ENCODE results near the gene NR1H3. TPM values are rescaled to one million over a fixed set of nuclear protein-coding genes. Genes with fewer than 3 reads are reported as not detected.

Gene NR1H3
- polyA plus RNA-seq, 3 donors = 4.4 to 20.3 (median 9.3) TPM

- no peak for DNase-seq
- no peak overlapping the region for H2AFZ ChIP-seq (ENCODE audit: insufficient read depth, low read depth, low read length, poor library complexity, severe bottlenecking)
- no peaks in the 10 kb centered on the region for H3K27me3 Mint-ChIP-seq (ENCODE audit: low read depth in 3 of 3)
- no peaks in the 10 kb centered on the region for H3K27me3 ChIP-seq (ENCODE audit: control insufficient read depth in 2 of 2, insufficient read depth in 2 of 2, low read length in 2 of 2)
- H3K36me3 ChIP-seq (replicated peaks in 1 of 2; ENCODE audit: control insufficient read depth in 1 of 2, insufficient read depth in 2 of 2, low read length in 2 of 2) = peaks cover 70 to 76% of the 10 kb centered on the region in 2 donors
- H4K20me1 ChIP-seq (ENCODE audit: insufficient read depth, low read length) = peaks cover 17% of the 10 kb centered on the region
- H3K27ac Mint-ChIP-seq = peak overlapping the region in 2 of 7 donors; percentile 42 to 68
- peaks cover 10% of the 10 kb centered on the region for H3K4me1 Mint-ChIP-seq
- H3K79me2 ChIP-seq (ENCODE audit: insufficient read depth, low read length) = no peaks in the 10 kb centered on the region
- H3K4me3 Mint-ChIP-seq = no peak overlapping the region
- no peak overlapping the region for H3K27ac ChIP-seq (ENCODE audit: low read depth in 1 of 2, low read length in 2 of 2)
- no peak for TF ChIP-seq CTCF (IDR thresholded peaks at IDR 0.05)
- H3K9ac ChIP-seq (ENCODE audit: insufficient read depth, low read length, poor library complexity, severe bottlenecking) = no peak overlapping the region
- H3K4me1 ChIP-seq (ENCODE audit: control insufficient read depth in 1 of 2, insufficient read depth in 2 of 2, low read length in 2 of 2) = no peaks in the 10 kb centered on the region
- no peaks in the 10 kb centered on the region for H3K9me3 ChIP-seq (replicated peaks in 1 of 2; ENCODE audit: control insufficient read depth in 1 of 2, insufficient read depth in 1 of 2, low read length in 2 of 2)
- H3K9me3 Mint-ChIP-seq = no peaks in the 10 kb centered on the region
- H3K4me3 ChIP-seq (replicated peaks in 1 of 3; ENCODE audit: low read depth in 2 of 3, low read length in 3 of 3) = no peak overlapping the region
- no peak overlapping the region for H3K4me2 ChIP-seq (replicated peaks; ENCODE audit: extremely low read depth, low read length, poor library complexity, severe bottlenecking)
- intact Hi-C loops (cut with micrococcal nuclease) = no loop called here
- peaks cover 57 to 88% of the 10 kb centered on the region in 2 donors for H3K36me3 Mint-ChIP-seq
- no CpG with 5 or more reads among the region's 5 CpGs for WGBS (ENCODE audit: insufficient coverage)
Observed at GRCh38 chr11:47317064-47317828, 59.5 kb downstream of the NR1H3 start.

- WGBS (ENCODE audit: insufficient coverage) = 100% methylated on average over 1 of the region's 2 CpGs
- no peak for TF ChIP-seq CTCF (IDR thresholded peaks at IDR 0.05)
- Histone ChIP-seq H3K79me2 (ENCODE audit: insufficient read depth, low read length) (no peaks in the 10 kb centered on the region), H3K4me3 (replicated peaks in 1 of 3; ENCODE audit: low read depth in 2 of 3, low read length in 3 of 3) (no peak overlapping the region), H3K4me1 (ENCODE audit: control insufficient read depth in 1 of 2, insufficient read depth in 2 of 2, low read length in 2 of 2) (no peaks in the 10 kb centered on the region), H3K9ac (ENCODE audit: insufficient read depth, low read length, poor library complexity, severe bottlenecking) (no peak overlapping the region), H3K36me3 (replicated peaks in 1 of 2; ENCODE audit: control insufficient read depth in 1 of 2, insufficient read depth in 2 of 2, low read length in 2 of 2) (peaks cover 61 to 72% of the 10 kb centered on the region in 2 donors), H4K20me1 (ENCODE audit: insufficient read depth, low read length) (peaks cover 17% of the 10 kb centered on the region), H2AFZ (ENCODE audit: insufficient read depth, low read depth, low read length, poor library complexity, severe bottlenecking) (no peak overlapping the region), H3K4me2 (replicated peaks; ENCODE audit: extremely low read depth, low read length, poor library complexity, severe bottlenecking) (no peak overlapping the region), H3K27me3 (ENCODE audit: control insufficient read depth in 2 of 2, insufficient read depth in 2 of 2, low read length in 2 of 2) (no peaks in the 10 kb centered on the region), H3K9me3 (replicated peaks in 1 of 2; ENCODE audit: control insufficient read depth in 1 of 2, insufficient read depth in 1 of 2, low read length in 2 of 2) (no peaks in the 10 kb centered on the region), H3K27ac (ENCODE audit: low read depth in 1 of 2, low read length in 2 of 2) (no peak overlapping the region)
- Mint-ChIP-seq H3K36me3 (peaks cover 58 to 86% of the 10 kb centered on the region in 2 donors), H3K27ac (peak overlapping the region in 1 of 7 donors; percentile 67), H3K4me3 (no peak overlapping the region), H3K27me3 (ENCODE audit: low read depth in 3 of 3) (no peaks in the 10 kb centered on the region), H3K4me1 (peaks cover 10% of the 10 kb centered on the region), H3K9me3 (no peaks in the 10 kb centered on the region)
- intact Hi-C loops (cut with micrococcal nuclease) = no loop called here
- no peak for DNase-seq
Observed at GRCh38 chr11:47318166-47318565, 60.4 kb downstream of the NR1H3 start.

Other genes starting within 250 kb of the NR1H3 start
- gene ARFGAP2, start 81.1 kb upstream of the NR1H3 start, polyA plus RNA-seq = 100 to 1,000 TPM in 1 of 3 donors, 10 to 100 TPM in 2; 59.7 to 129 (median 61.0) TPM
- not detected for gene PACSIN3, start 71.6 kb upstream of the NR1H3 start, polyA plus RNA-seq
- gene DDB2, start 43.0 kb upstream of the NR1H3 start, polyA plus RNA-seq = 10 to 100 TPM in 1 of 3 donors, 1 to 10 TPM in 2; 5.9 to 40.9 (median 9.0) TPM
- gene ACP2, start 9.2 kb upstream of the NR1H3 start, polyA plus RNA-seq = 10 to 100 TPM; 13.1 to 25.3 (median 20.5) TPM
- gene MADD, start 12.1 kb downstream of the NR1H3 start, polyA plus RNA-seq = 10 to 100 TPM in 2 of 3 donors, 1 to 10 TPM in 1; 6.4 to 58.1 (median 12.2) TPM
- 1 to 10 TPM in 1 of 3 donors, under 1 TPM in 1, not detected in 1; 0.03 to 7.8 TPM for gene MYBPC3, start 94.7 kb downstream of the NR1H3 start, polyA plus RNA-seq
- 100 to 1,000 TPM; 156 to 914 (median 223) TPM for gene SPI1, start 120.6 kb downstream of the NR1H3 start, polyA plus RNA-seq
- 10 to 100 TPM in 1 of 3 donors, 1 to 10 TPM in 2; 4.8 to 27.4 (median 5.9) TPM for gene SLC39A13, start 150.6 kb downstream of the NR1H3 start, polyA plus RNA-seq
- gene PSMC3, start 168.4 kb downstream of the NR1H3 start, polyA plus RNA-seq = 10 to 100 TPM; 44.1 to 97.4 (median 89.5) TPM
- gene RAPSN, start 191.1 kb downstream of the NR1H3 start, polyA plus RNA-seq = 1 to 10 TPM in 1 of 3 donors, not detected in 2; 1.2 TPM

All from CD14-positive monocyte (primary cell).